ENCODE data around the gene MS4A7.

- TF ChIP-seq CTCF (IDR thresholded peaks at IDR 0.05; ENCODE audit: insufficient read depth, low read depth, low read length) = no peak
- TF ChIP-seq EZH2 (IDR thresholded peaks at IDR 0.05; ENCODE audit: insufficient read depth, low read length) = no peak
These were observed 50.9 kb downstream of the MS4A7 start, which contains the start of gene MS4A5 for GRCh38 chr11:60429272-60429671.
